GM18861 (cell line): Measurements from ENCODE around the gene GAL.

Experiments used
- ATAC-seq: cut with Tn5 transposase; IDR thresholded peaks from one replicate; pipeline ENCODE4 v1.9.1; 2021; ENCODE audit not compliant: unreplicated experiment

Gene GAL

DNA sequence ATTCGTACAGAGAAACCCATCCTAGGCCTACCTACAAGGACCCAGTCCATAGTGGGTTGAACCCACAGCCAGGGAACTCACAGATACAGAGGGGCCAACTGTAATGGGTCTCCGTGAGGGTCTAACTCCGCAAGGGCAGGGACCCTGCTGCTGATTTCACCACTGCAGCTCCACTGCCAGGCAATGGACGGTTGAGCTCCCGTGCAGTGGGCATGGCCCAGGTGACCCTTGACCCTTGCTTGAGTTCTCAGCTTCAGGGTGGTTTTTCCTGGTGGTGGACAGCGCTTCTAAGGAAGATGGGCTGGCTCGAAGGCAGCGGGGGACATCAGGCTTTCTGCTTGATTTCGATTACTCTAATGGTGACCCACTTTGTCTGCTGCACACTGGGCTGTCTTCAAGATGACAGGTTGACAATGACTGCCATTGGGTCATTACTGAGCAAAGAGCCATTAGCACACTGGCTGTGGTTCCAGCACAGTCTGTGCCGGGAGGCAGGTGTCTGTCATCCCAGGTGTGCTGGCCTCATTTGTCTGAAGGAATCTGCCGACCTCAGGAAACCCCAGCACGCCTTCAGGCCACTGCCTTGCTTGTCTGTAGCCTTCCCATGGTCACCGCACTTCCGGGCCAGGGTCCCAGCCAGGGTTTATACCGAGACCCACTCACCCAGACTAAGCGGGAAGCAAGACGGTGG is 3.7 kb upstream of the GAL start:
- no peak for ATAC-seq

DNA sequence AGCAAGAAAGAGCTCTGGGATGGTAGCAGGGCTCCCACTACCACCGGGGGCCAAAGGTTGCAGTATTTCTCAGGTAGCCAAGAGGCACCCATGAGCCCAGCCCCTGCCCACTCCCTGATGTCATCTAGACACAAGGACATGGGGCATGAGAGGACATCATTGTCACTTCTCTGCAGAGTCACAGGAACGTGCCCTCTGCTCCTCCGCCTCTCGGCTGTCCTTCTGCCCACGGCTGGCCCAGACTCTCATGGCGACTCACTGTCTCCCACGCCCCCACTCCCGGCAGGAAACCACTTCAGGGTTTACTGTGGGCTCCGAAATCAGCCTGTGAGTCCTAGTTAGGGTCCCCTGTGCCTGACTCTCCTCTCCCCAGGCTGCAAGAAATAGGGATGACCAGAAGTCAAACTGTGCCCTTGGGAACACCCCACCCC is 1.8 kb upstream of the GAL start:
- no peak for ATAC-seq

DNA sequence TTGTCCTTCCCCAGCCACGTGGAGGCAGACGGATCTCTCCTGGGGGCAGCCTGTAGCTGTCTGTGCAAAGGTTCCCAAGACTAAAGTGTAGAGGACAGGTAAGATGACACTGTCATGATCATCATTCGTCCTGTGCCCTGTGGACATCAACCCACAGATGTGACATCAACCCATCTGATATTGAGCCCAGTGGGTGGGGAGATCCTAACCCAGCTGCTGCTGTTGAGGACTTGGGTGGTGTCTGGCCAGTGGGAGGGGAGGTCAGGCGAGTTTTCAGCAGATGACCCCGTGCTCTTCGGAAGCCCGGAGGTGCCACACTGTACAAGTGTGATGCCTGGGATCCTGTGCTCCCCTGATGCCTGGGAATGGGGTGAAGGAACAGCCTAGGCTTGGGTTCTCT is 1.2 kb upstream of the GAL start:
- no peak for ATAC-seq

DNA sequence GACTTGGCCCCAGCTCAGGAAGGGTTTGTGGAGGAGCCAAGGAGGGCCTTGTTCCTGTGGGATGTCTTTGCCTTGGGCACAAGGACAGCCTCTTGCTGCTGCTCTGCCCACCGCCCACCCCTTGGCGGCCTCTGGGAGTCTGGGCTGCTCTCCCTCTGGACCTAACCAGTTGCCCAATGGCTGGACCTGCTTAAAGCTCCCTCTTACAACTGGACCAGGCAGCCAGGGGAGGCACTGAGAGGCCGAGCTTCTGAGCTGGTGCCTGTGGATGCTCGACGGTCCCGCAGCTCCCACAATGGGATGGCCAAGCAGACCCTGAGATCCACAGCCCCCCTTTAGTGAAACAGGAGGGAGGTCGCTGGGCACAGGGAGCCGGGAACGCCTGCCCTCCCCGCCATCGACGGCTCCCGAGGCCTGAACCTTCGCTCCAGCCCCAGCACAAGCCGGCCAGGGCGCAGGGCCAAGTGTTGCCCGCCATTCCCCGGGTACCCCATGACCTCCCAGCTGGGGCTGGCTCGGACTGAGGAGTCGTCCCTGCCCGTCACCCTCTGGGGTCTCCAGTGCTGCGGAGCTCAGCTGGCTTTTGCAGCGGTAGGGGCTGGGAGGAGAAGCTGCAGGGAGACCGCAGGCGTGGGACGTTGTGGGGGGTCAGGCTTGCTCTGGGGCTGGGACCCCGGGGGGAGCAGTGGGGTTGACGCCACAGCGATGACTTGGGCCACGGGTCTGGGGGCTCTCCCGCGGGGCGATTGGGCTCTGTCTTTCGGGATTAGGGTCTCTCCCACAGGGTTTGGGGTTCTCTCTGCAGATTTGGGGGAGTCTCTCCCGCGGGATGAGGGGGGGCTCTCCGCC is 584 bp upstream of the GAL start:
- ATAC-seq, result no peak

DNA sequence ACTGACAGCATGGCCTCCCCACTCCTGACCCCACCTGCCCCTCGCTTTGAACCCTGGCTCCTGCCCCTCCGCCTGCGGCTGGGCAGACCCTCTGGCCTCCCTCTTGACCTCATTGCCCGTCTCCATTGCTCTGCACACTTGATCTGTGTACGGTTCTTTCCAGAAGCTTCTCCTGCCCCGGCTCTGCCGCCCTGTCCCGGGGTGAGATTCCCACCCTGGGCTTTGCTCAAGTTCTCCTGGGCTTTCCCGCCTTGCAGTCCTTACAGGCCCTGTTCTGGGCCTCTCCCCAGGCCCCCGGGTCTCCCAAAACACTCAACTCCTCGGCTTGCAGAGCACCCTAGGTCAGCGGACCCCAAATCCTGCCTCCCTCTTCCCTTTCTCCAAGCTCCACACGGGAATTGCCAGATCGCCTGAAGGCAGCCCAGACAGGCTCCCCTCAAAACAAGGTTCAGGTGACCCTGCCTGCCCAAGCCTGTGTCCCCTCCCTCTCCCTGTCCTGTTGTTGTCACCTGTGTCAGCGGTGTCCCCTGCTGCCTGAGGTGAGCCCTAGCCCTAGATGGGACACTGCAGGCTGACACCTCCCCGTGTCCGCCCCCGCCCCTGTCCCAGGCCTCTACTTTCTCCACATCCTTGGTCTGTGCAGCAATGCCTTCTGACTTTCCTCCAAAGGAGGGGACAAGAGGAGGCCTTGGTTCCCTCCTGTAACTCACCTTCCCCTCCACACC is 1.5 kb downstream of the GAL start:
- no peak for ATAC-seq

DNA sequence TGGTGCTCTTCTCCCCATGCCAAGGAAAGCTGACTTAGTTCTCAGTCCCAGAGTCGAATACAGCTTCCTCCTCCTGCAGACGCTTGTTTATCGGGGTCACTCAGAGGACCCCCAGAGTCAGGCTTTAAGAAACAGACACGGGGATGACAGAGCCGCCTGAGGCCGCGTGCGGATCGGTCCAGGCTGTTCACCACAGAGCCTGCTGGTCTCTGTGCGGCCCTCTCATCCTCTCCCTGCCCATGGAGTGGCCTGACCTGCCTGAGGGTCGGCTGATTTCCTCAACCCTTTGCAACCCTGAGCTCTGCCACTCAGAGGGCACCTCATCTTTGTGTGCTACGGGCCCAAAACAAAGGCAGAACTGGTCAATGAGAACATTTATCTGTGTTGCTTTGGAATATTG is 2.1 kb downstream of the GAL start:
- ATAC-seq, result no peak

DNA sequence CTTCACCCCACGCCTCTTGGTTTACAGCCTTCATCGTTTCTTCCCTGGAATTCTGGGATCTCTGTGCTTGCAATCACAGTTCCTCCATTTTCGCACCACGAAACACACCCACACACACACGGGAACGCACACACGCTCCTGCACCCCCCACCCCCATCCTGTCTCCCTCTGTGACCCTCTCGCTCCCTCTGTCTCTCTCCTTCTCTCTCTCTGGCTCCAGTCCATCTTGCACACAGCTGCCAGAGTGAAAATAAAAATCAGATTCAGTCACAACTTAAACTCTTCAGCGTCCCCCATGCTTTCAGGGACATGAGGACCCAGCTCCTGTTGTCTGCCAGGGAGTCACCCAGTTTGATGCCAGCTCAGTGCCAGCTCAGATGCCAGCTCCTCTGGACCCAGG is 3.0 kb downstream of the GAL start:
- ATAC-seq, result no peak

DNA sequence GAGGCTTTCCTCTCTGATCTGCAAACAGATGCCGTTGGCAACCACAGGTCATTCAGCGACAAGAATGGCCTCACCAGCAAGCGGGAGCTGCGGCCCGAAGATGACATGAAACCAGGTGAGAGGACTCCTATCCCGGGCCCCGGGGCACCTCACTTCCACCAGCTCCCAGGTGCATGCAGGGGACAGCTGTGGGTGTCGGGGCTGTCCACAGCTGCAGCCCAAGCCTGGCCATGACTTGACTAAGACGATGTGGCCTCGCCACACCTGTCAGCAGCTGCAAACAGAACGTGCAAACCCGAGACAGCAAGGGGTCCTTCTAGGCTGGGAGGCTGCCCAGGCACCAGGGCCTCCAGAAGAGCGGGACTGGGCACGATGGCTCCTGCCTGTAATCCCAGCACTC is 3.6 kb downstream of the GAL start:
- ATAC-seq, result no peak

DNA sequence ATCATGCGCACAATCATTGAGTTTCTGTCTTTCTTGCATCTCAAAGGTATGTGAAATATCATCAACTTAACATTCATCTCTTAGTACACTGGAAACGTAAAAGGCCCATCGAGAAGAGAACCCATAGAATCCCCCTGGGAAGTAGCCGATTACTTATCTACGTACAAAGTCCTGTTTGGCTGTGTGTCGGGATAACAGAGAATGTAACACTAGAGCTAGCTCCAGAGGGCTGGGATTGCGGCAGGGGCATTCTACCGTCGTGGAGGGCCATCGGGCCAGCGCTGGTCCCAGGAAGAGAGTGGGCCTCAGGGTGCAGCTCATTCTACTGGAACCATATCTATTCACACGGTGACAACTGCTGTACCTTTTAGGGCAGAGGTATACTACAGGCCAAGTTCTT is 4.5 kb downstream of the GAL start:
- ATAC-seq, result no peak

DNA sequence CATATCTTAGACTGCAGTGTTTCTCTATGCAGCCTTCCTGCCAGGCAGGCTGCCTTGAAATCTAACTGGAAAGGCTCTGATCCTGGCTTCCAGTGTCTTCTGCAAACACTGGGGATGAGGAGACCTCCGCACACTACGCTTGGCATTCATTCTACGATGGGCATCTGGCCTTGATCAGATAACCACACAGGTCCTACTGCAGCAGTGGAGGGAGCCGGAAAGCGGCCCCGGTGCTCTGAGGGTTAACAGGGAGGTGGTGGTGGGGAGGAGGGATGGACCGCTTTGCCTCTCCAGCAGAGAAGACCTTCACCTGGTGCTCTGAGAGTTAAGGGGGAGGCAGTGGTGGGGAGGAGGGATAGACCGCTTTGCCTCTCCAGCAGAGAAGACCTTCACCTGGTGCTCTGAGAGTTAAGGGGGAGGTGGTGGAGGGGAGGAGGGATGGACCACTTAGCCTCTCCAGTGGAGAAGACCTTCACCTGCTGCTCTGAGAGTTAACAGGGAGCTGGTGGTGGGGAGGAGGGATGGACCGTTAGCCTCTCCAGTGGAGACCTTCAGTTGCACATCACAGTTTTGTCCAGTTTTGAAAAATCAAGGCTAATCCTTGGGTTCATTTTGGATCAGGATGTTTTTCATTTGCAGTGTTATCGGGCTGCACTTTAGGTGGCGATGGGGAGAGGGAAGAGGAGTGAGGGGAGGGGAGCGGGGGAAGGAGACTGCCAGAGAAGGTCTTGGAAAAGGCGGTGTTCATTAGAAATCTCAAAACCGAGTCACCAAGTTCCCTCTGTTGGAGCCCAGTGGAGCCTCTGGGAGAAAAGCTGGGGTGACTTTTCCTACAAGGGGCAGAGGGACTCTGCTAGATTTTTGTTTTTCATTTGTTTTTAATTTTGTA is 5.6 kb downstream of the GAL start:
- no peak for ATAC-seq

DNA sequence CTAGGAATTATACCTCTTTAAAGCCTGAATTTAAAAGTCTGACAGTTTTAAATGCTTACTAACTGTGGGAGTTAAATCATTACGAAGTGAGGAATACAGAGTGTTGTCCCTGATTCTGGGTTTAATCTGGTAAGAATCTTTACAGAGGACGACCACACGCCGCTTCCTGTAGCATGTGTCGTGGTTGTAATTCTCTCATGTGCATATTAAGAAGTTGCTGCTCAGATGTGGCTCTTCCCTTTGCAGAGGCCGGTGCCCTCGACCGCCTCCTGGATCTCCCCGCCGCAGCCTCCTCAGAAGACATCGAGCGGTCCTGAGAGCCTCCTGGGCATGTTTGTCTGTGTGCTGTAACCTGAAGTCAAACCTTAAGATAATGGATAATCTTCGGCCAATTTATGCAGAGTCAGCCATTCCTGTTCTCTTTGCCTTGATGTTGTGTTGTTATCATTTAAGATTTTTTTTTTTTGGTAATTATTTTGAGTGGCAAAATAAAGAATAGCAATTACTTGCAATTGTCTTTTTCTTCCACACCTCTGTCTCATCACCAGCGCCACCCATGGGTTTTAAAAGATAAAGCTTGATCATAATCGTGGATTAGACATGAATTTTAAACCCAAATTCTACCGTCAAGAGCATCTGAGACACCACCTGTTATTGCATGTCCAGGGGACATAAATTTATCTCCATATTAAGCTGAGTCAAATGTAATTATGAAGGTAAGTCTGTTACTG is 6.5 kb downstream of the GAL start:
- ATAC-seq, result no peak

DNA sequence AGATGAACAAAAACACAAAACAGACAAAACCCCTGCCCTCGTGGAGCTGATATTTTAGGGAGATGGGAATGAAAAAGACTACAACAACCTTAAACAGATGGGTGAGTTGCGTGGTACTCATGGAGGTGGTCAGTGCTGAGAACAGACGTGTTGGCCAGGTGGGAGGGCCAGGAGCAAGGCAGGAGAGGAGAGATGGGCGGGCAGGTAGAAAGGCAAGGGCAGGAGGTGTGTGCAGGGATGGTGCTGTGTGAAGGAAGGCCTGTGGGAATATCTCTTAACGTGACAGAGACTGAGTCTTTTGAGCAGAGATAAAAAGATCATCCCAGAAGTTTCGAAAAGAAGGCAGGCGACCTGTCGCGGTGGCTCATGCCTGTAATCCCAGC is 7.0 kb downstream of the GAL start:
- ATAC-seq, result no peak

DNA sequence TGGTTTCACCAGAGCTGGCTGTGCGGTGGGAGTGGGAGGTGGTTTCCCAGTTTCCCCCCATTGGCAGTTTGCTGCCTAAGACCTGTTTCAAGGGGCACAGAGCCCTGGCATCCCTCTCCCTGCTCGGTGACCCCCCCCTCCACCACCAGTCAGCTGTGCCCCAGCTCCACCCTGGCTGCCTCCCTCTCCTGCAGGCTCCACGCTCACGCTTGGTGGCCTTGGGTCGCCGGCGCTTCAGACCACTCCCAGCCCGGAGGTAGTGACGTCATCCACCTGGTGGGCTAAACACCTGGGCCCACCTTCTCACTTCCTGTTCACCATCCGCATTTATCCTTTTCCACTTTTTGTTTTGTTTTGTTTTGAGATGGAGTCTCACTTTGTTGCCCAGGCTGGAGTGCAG is 7.8 kb downstream of the GAL start:
- ATAC-seq, result no peak

DNA sequence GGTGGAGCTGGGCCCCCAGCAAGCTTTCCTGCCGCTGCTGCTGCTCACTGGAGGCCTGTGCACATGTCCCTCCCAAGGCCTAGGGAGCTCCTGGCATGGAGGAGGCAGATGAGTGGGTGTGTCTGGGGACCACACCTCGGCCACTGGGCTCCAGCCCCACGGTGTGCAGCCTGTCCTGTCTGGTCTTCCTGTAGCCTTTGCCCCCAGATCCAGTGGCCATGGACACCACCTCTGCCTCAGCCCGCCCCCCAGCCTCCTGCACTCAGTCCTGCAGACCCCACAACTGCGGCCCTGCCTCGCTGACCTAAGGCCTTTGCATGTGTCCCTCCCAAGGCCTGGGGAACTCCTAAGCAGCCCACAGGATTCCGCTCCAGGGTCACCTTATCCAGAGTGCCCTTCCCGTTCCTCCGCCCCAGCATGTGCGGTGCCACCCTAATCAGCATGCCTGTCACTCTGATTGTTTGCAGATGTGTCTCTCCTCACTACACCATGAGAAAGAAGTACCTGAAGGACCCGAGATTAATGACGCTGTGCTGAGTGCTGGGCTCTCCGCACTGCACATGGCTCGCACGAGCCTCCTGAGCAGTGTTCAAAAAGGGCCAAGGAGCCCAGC is 8.6 kb downstream of the GAL start:
- ATAC-seq, result no peak

DNA sequence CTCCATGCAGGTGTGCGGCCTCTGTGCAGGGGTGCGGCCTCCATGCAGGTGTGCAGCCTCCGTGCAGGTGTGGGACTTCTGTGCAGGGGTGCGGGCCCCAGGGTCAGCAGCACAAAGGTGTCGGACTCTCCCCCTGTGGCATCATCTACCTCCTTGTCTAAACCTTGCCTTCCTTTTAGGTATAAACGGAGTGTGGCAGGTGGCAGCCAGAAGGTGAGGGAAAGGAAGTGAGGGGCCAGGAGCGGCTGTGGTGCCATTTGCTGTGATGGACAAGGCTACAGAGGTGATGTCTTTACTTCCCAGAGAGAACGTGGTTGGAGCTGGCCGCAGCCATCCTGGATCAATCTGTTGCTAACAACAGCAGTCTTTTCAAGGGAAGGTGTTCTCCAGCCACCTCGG is 9.1 kb downstream of the GAL start:
- no peak for ATAC-seq

DNA sequence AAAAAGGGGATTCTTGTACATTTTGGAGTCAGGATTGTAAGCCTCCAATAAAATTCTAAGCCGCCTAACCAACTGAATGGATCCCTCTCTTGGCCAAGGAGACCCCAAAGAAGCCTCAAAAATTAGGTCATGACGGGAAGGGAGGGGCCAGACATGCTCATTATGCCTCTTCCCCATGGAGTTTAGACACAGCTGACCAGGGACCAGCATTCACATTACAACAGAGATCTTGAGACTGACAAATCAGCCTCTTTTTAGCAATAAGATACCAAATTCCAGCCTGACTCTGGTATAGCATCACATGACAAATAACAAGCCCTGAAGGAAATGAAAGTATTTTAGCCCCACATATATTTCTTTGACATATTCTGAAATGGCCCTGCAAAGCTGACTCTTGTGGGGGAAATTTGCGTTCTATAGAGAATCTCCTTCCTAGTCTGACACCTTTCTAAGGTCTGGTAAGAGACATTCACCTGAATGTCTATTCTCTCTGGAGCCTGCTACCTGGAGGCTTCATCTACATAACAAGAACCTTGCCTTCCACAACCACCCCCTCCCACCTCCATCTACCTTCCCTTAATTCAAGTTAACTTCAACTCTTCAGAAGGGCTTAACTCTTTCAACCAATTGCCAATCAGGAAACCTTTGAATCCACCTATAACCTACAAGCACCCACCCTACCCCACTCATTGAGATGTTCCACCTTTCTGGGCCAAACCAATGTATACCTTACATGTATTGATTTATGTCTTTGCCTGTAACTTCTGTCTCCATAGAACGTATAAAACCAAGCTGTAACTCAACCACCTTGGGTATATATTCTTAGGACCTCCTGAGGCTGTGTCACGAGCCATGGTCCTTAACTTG is 10.3 kb downstream of the GAL start:
- ATAC-seq, result no peak

DNA sequence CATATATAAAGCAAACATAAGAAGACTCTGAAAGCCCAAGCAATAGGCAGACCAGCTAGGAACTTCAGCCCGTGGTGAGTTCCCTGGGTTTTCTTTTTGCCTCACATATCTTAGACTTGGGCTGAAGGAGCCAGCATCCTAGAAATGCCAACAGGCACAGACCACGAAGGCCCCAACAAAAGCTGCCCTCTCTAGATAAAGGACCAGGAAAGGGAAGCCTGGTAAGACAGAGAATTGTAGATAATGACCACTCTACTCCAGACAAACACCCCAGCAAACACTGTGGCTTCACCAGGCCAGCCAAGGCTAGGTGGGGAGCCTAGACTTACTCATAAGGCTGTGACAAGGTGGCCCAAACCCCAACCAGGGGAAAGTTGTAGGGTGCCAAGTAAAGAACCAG is 11.2 kb downstream of the GAL start:
- ATAC-seq, result no peak

DNA sequence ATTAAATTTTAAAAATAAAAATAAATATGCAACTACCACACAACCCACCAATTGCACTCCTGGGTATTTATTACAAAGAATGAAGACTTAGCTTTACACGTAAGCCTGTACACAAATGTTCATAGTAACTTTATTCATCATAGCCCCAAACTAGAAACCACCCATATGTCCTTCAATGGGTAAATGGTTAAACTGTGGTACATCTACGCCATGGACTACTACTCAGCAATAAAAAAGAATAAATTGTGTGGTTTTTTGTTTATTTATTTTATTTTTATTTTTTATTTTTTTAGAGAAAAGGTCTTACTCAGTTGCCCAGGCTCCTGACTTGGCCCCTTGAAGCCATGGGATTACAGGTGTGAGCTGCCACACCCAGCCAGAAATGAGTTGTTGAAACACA is 14.6 kb downstream of the GAL start:
- no peak for ATAC-seq

DNA sequence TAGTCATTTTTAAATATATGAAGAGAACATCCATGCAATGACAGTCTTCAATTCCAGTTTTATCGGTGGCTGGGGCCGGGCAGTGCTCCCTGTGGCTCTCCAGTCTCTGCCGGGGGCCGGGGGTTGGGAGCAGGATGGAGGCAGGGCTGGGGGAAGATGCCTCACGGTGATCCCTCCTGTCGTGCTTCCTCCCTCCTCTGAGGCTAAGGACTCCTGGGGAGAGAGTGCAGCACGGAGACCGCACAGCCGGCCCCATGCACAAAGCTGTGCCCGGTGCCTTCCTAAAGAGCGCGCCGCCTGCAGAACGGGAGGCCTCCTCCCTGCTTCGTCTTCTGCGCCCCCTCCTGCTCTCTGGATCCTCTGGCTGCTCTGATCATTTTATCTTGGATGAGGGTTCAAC is 20.5 kb downstream of the GAL start:
- ATAC-seq, result no peak
